ENCODE measurements around the gene NAV2. TPM values are rescaled to one million over a fixed set of nuclear protein-coding genes. Genes with fewer than 3 reads are reported as not detected.
"Not testable (repeated sequence)": the region's sequence is repeated elsewhere in the genome, so short reads cannot be mapped to it uniquely, and the experiment has no call there.

Gene NAV2
- polyA plus RNA-seq, 1 donor, result 89.1 TPM

- DNase-seq, result no peak
These were observed 353.6 kb downstream of the NAV2 start for GRCh38 chr11:20066013-20066782.

GRCh38 chr11:20066783-20067156 is 354.1 kb downstream of the NAV2 start:
- DNase-seq, result no peak

DNA sequence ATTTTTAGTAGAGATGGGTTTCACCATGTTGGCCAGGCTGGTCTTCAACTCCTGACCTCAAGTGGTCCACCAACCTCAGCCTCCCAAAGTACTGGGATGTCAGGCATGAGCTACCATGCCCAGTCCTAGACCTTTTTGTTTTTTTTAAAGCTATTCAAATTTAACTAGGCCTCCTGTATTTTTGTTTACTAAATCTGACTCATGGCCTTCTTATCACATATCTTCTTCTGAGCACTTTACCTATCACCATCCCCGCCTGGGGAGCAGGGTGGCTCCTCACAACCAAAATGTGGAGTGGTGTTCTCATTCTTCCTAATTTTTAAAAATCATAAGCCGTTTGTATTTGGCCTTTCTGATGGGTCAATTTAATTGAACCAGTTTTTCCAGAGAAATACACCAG is 355.0 kb downstream of the NAV2 start:
- DNase-seq, result no peak

DNA sequence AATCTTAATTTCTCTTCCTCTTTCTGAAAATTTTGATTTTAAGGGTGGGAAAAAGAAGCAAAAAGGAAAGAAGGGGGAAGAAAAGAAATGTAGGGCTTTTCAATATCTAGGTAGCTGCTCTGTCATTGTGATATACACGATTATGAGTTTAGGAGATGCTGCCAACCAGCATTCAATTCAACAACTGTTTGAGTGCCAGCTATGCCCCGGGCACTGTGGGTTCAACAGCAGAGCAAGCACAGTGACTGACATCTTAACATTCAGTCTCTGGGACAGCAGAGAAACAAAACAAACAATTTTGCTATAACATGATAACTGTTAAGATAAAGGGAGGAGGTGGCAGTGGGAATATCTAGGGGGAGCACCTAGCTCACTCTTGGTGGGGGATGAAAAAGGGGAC is 356.1 kb downstream of the NAV2 start:
- DNase-seq, result no peak

GRCh38 chr11:20070459-20070858 is 357.8 kb downstream of the NAV2 start:
- no peak for DNase-seq

GRCh38 chr11:20075627-20076026 is 363.0 kb downstream of the NAV2 start:
- DNase-seq, result no peak

DNA sequence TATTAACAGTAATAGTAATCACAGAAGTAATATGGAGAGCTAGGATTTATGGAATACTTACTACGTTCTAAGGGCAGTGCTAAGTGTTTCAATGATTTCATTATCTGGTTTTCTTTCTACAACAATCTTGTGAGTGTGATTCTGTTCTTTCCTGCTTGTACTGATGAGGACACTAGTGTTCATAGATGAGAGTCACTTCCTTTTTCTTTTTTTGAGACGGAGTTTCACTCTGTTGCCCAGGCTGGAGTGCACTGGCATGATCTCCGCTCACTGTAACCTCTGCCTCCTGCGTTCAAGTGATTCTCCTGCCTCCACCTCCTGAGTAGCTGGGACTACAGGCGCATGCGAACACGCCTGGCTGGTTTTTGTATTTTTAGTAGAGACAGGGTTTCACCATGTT is 366.2 kb downstream of the NAV2 start:
- no peak for DNase-seq

DNA sequence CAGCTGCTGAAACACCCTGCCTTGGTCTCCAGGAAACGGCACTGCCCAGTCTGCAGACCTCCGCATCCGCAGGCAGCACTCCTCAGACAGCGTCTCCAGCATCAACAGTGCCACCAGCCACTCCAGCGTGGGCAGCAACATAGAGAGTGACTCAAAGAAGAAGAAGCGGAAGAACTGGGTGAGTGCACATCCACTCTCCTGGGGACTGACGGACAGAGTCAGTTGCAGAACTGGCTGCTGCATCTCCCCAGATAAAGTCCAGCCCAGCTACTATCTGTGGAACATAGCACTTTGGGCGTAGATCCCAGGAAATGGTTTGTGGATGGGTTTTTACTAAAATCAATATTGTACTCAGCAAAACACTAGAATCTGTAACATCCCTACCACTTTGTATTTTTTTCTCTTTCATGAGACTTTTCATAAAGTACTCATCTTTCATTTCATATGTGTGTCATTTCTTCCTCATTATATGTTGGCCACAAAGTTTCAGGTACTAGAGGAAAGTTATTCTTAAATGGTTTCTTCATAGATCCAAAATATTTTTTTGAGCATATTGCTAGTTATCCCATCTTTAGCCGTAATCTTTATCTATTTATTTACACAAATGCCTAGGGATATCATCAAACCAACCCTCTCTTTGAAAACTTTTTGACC is 367.5 kb downstream of the NAV2 start:
- no peak for DNase-seq

DNA sequence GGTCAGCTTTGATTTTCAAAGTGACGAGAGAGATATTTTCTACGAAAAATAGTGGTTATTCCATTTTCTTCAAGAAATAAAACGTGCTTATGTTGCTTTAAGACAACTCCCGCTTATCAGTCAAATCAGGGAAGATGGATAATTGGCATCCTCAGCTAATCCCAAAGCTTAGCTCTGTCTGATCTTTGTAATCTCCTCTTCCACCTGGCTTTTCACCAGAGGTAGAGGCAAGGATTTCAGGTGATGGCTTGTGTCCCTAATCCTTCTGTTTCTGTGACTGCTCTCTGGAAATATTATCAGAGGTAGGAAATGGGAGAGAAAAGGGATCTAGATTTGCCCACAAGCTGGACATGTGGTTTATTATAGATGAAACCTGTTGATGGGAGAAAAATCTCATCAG is 368.7 kb downstream of the NAV2 start:
- no peak for DNase-seq

- DNase-seq, result not testable (repeated sequence)
These were observed 371.2 kb downstream of the NAV2 start for GRCh38 chr11:20083877-20084276.

DNA sequence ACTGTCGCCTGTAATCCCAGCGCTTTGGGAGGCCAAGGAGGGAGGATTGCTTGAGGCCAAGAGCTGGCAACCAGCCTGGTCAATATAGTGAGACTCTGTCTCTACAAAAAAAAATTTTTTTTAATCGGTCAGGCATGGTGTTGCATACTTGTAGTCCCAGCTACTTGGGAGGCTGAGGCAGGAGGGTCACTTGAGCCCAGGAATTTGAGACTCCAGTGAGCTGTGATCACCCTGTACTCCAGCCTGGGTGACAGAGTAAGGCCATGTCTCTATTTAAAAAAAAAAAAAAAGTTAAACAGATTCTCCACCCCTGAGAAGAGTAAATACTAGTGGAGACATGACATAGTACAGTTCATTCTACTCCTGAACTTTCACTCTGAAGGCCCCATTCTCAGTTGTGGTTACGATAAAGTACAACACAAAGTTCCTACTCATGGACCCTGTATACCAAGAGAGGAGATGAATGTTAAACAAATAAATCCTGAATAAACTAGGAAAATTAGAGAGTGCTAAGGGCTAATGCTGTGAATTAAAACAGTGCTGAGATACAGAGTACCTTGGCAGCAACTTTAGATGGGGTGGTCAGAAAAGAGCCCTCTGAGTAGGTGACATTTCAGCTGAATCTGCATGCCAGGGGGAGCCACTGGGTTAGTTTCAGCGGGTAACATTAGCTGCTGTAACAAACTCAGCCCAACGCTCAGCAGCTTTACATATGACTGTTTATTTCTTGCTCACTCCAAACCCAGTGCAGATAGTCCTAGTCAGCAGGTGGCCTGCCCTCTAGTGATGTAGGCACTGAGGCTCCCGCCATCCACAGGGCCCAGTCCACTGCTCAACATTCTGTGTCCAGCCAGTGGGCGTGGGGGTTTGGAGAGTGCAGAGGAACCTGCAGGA is 372.5 kb downstream of the NAV2 start:
- DNase-seq, result no peak

GRCh38 chr11:20085918-20086317 is 373.3 kb downstream of the NAV2 start:
- no peak for DNase-seq

DNA sequence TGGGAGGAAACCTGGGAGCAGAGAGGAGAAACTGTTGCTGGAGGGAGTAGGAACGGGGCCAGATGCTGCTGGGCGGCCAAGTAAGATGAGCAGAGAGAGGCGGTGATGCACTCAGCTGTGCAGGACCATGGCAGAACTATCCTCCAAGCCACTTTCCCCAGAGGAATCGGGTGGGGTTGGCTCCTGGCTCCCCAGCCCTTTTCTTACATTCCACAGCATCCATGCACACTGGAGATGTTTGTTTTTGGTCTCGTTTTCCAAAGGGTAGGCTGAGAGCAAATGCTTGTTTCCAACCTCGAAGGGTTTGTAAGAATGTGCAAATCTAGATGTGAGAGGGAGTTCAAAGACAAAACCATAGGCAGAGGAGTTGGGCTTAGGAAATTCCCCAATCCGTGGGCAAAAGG is 374.5 kb downstream of the NAV2 start:
- DNase-seq, result no peak

- DNase-seq, result no peak
These were observed 376.0 kb downstream of the NAV2 start for GRCh38 chr11:20088397-20089225.

DNA sequence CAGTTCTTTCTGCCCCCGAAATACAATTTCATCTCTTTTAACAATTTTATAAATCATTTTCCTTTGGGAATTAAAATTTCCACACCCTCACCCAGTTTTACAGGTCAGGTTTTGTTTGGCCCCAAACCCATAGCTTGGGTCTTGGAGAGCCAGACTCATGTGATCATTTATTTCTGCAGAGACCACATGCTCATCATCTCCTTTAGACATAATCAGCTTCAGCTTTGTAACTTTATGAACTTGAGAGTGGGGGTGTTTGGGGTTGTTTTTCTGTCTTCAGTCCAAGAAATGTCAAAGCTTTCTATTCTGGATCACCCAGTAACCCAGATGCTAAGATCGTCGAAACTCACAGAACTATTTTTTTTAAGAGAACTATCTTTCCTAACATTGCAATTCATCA is 376.7 kb downstream of the NAV2 start:
- DNase-seq, result no peak

- no peak for DNase-seq
These were observed 377.4 kb downstream of the NAV2 start for GRCh38 chr11:20089796-20090653.

GRCh38 chr11:20090654-20091374 is 378.2 kb downstream of the NAV2 start:
- DNase-seq, result no peak

DNA sequence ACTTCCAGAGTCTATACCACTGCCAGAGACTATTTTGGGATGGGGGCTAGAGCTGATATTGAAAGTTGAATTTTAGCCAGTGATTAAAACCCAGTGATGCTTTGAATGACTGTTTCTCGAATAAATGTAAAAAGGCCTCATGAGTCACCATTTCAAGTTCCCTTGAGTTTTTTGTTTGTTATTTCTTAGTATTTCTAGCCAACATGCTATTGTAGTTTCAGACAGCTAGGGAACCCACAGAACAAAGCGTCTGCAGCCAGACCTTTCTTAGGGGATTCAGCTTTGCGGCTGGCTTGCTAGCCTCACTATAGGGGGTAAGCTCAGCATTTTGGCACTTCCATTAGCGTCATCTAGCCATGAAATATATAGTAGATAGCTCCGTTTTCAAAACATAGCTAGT is 381.1 kb downstream of the NAV2 start:
- no peak for DNase-seq

- DNase-seq, result no peak
These were observed 382.6 kb downstream of the NAV2 start for GRCh38 chr11:20095189-20095588.

DNA sequence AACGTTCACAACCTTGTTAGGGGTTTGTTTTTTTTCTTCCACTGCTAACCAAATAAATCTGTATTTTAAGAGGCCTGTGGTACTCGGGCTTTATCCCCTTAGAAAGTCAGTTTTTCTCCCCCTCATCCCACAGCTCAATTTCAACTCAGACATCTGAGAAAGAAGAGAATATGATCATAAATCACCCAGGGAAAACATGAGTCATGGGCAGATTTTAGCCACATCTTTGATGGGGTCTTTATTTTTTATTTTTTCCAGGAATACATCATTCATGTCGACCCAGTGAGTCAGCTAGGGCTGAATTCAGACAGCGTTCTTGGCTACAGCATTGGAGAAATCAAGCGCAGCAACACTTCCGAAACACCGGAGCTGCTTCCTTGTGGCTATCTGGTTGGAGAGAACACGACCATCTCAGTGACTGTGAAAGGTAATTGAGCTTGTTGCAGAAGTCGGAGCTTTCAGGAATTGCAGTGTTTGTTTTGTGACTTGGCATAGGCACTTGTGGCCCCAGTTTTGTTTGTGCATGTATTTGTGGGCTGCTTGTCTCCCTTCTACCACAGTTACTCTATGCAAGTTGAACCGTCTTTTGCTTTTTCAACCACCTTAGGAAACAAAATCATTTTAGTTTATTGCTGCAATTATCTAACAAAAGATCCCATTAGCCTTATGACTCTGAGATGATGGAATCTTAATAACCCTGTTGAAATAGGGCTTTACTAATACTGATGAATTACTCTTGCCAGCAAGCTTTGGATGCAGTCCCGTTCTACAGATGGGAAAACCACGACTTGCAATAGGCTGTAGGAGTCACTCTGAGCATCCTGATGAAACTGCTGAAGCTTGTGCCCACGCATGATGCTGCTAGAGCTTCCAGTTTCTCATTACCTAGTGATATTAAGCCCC is 384.9 kb downstream of the NAV2 start:
- DNase-seq, result peak; percentile 26
